Heart left ventricle (tissue), 16 donors: Measurements from ENCODE around the gene MALRD1. TPM values are rescaled to one million over a fixed set of nuclear protein-coding genes. Genes with fewer than 3 reads are reported as not detected.

Experiments used
- ATAC-seq, 4 donors: fragments of 200-7000 bp; cut with Tn5 transposase; one replicate each; pipeline ENCODE4 v1.9.1; 2020 to 2022; ENCODE audit warnings: moderate library complexity in 4 of 4, mild to moderate bottlenecking in 3 of 4, moderate number of reproducible peaks in 1 of 4
- DNase-seq, 5 donors: peaks; one replicate each; pipeline ENCODE4 v3.0.0-alpha.2; 2020
- H3K27ac ChIP-seq, 12 donors: fragments of 200-600 bp; sonication (generic) in 4 of 12; one replicate each; pipeline versions ENCODE4 v1.5.0 to v1.8.0; 2016 to 2022; ENCODE audit warnings: mild to moderate bottlenecking in 2 of 12
- H3K27me3 ChIP-seq, 9 donors: fragments of 200-600 bp; sonication (generic) in 2 of 9; one replicate each; pipeline versions ENCODE4 v1.5.1 to v1.8.0; 2016 to 2022; ENCODE audit warnings: mild to moderate bottlenecking in 3 of 9
- H3K36me3 ChIP-seq, 9 donors: fragments of 200-600 bp; sonication (generic) in 2 of 9; one replicate each; pipeline versions ENCODE4 v1.5.0 to v1.8.0; 2018 to 2022; ENCODE audit warnings: mild to moderate bottlenecking in 2 of 9
- H3K4me1 ChIP-seq, 12 donors: fragments of 200-600 bp; sonication (generic) in 4 of 12; one replicate each; pipeline versions ENCODE4 v1.5.0 to v1.8.0; 2016 to 2022; ENCODE audit warnings: mild to moderate bottlenecking in 3 of 12
- H3K4me3 ChIP-seq, 12 donors: fragments of 200-600 bp; sonication (generic) in 4 of 12; one replicate each; pipeline versions ENCODE4 v1.5.0 to v1.8.0; 2017 to 2022; ENCODE audit warnings: mild to moderate bottlenecking in 9 of 12, moderate library complexity in 4 of 12
- H3K9me3 ChIP-seq, 12 donors: fragments of 200-600 bp; sonication (generic) in 4 of 12; one replicate each; pipeline versions ENCODE4 v1.5.0 to v1.8.0; 2016 to 2022; ENCODE audit warnings: mild to moderate bottlenecking in 1 of 12
- POLR2A ChIP-seq, 2 donors: fragments of 450-650 bp; IDR thresholded peaks; one replicate each; pipeline ENCODE4 v1.6.1; 2017; ENCODE audit warnings: antibody characterized with exemption in 2 of 2, mild to moderate bottlenecking in 2 of 2, moderate library complexity in 2 of 2
- WGBS, 4 donors: extraction: QIAGEN DNeasy Blood & Tissue Kit in 2 of 4; methylation state at CpG; one replicate each; pipeline versions ENCODE4 v1.1.5 to v1.1.7; 2013 to 2018; 5-methylcytosine and 5-hydroxymethylcytosine counted together
- intact Hi-C, 10 donors: fragments of 100-400 bp; cut with DNase I; formaldehyde crosslinking; loops; one replicate each; pipeline versions ENCODE4 v1.11.1 to v1.14.2; 2022
- polyA plus RNA-seq, 2 donors: library from polyadenylated mRNA; stranded (reverse); fragments of 200-250 nt; gene quantifications; one replicate each; pipeline ENCODE4 v1.2.3, GENCODE V29; 2013
- total RNA-seq, 9 donors: library from RNA; depleted of rRNA in 2 of 9; stranded (reverse); fragments of >200 nt in 2 of 9; fragmentation: NEBNext Ultra II Directional in 3 of 9; extraction: Animal tissue kit (Norgen Biotek cat#: 25700) in 3 of 9; gene quantifications; one replicate each; pipeline versions ENCODE4 v1.1.0 to v1.2.4, GENCODE V29; 2016 to 2023
- TF ChIP-seq, protein P1 (sequence below), 12 donors: fragments of 200-600 bp; sonication (generic) in 4 of 12; IDR thresholded peaks; one replicate each; pipeline versions ENCODE4 v1.5.0 to v1.8.0; 2018 to 2022; ENCODE audit warnings: antibody characterized with exemption in 12 of 12, mild to moderate bottlenecking in 5 of 12
- donor health status: ischemic (EF 13 %, LVEDD 7.1; RV severe dilation, severe dysfunction).
- donor health status: healthy with polysubstance abuse.
- donor health status: DM: no; HTN: yes; CAD: no.
- donor health status: DM: no; HTN: no; CAD: no.
- donor health status: ischemic (EF 25% LVEDD 6.9; RV normal size, moderate dysfunction).
- donor health status: ischemic (EF 25% LVEDD 5.7; RV mildly dilated, moderate dysfunction).
- donor health status: healthy.
- donor health status: DM: yes; HTN: yes; CAD: no.
- donor health status: ischemic (EF 35%, LVEDD 5.7; RV mildly dilated, moderate dysfunction).
- donor health status: nonischemic (EF 11% LVEDD 7.7; RV severe dilation, severe dysfunction).
- donor health status: DM: yes; HTN: yes; CAD: no.
- donor health status: PGD.
- donor health status: ischemic (EF 29% LVEDD 5.4; RV normal size, mild dysfunction).
- donor health status: nonischemic (EF 23%, LVEDD 6.1; RV moderate dilation, normal function).

The MALRD1 gene
- total and polyA plus RNA-seq, 11 donors: 0.12 to 1.1 (median 0.37) TPM; not detected in 1

DNA sequence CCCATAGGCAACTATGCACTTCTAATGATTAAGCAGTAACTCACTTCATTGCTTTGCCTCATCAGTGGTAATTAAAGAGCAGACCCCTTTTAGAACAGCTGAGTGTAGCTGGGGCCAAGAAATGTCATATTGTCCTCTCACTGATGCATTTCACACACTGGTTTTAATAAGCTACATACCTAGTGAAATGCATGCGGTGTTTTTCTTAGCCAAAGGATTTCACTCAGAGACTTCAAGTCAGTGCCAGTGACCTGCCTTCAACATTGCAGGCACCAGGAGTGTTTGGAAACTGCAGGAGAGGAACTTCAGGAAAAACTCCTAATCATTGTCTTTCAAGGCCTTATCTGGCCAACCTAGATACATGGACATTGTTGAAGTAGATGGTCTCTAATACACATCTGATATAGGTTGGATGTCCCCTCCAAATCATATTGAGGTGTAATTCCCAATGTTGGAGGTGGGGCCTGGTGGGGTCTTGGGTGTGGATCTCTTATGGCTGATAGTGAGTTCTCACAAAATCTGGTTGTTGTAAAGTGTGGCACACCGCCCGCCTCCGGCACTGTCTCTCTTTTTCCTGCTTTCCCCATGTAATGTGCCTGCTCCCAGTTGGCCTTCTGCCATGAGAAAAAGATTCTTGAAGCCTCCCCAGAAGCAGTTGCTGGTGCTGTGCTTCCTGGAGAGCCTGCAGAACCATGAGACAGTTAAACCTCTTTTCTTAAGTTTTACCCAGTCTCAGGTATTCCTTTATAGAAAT lies 515.0 kb downstream of the MALRD1 start:
- no peaks in the 10 kb centered on the region for H3K27me3 ChIP-seq
- no peaks in the 10 kb centered on the region for H3K9me3 ChIP-seq
- no peaks in the 10 kb centered on the region for H3K4me1 ChIP-seq
- 61 to 80% (median 79%) methylated on average over 4 of the region's 4 CpGs for WGBS, 4 donors
- H3K4me3 ChIP-seq: no peak overlapping the region
- ATAC-seq (no peak), DNase-seq (no peak)
- TF ChIP-seq, protein P1, sequence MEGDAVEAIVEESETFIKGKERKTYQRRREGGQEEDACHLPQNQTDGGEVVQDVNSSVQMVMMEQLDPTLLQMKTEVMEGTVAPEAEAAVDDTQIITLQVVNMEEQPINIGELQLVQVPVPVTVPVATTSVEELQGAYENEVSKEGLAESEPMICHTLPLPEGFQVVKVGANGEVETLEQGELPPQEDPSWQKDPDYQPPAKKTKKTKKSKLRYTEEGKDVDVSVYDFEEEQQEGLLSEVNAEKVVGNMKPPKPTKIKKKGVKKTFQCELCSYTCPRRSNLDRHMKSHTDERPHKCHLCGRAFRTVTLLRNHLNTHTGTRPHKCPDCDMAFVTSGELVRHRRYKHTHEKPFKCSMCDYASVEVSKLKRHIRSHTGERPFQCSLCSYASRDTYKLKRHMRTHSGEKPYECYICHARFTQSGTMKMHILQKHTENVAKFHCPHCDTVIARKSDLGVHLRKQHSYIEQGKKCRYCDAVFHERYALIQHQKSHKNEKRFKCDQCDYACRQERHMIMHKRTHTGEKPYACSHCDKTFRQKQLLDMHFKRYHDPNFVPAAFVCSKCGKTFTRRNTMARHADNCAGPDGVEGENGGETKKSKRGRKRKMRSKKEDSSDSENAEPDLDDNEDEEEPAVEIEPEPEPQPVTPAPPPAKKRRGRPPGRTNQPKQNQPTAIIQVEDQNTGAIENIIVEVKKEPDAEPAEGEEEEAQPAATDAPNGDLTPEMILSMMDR (IDR thresholded peaks at IDR 0.05): no peak
- TF ChIP-seq POLR2A (IDR thresholded peaks at IDR 0.05): no peak
- intact Hi-C loops: no loop called here
- H3K27ac ChIP-seq: no peak overlapping the region
- no peaks in the 10 kb centered on the region for H3K36me3 ChIP-seq

DNA sequence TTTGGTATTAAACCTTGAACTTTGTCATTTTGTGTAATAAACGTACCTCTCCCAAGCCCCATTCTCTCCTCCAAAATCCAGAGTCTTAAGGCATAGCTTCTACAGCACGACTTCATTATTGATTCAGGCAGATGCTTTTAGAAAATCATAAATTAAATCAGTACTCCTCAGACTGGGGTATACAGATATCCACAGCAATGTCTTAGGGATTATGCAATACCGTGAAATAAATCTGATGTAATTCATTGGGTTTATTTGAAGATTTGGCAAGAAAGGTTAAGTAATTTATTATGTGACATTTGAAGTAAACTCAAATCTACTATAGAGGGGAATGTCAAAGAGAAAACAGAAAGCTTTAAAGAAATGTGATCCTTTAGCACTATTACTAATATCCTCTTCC lies 521.5 kb downstream of the MALRD1 start:
- intact Hi-C loops: no loop called here
- Histone ChIP-seq H3K27ac (no peak overlapping the region), H3K4me3 (no peak overlapping the region), H3K4me1 (peaks cover 0 to 12% (median 0%) of the 10 kb centered on the region in 12 donors), H3K9me3 (no peaks in the 10 kb centered on the region), H3K36me3 (no peaks in the 10 kb centered on the region), H3K27me3 (no peaks in the 10 kb centered on the region)
- no peak for TF ChIP-seq POLR2A (IDR thresholded peaks at IDR 0.05)
- TF ChIP-seq, protein P1 (IDR thresholded peaks at IDR 0.05): no peak
- ATAC-seq (no peak), DNase-seq (no peak)
- WGBS, 4 donors: 56 to 74% (median 65%) methylated on average over 3 of the region's 3 CpGs

DNA sequence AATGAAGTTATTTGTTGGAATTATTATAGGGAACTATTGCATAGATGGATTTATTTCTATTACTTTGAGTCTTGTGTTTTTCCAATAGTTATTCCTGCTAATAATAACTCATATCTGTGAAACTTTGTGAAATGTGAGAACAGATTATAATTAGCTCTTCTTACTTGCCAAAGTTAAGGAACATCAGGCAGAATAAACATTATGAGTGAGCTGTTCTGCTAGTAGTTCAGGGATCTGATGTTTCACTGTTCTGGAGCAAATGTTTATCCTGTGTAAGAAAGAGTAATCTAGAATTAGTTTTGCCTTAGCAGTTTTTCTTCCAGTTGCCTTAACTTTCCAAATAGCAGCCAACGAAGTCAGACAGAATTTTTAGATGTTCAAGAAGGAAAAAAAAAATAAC lies 522.4 kb downstream of the MALRD1 start:
- Histone ChIP-seq H3K9me3 (no peaks in the 10 kb centered on the region), H3K36me3 (no peaks in the 10 kb centered on the region), H3K27me3 (no peaks in the 10 kb centered on the region), H3K27ac (no peak overlapping the region), H3K4me3 (no peak overlapping the region), H3K4me1 (peaks cover 0 to 12% (median 0%) of the 10 kb centered on the region in 12 donors)
- TF ChIP-seq, protein P1 (IDR thresholded peaks at IDR 0.05): no peak
- intact Hi-C loops: no loop called here
- WGBS, 4 donors: 31 to 53% (median 46%) methylated on average over 1 of the region's 1 CpG
- ATAC-seq (no peak), DNase-seq (no peak)

DNA sequence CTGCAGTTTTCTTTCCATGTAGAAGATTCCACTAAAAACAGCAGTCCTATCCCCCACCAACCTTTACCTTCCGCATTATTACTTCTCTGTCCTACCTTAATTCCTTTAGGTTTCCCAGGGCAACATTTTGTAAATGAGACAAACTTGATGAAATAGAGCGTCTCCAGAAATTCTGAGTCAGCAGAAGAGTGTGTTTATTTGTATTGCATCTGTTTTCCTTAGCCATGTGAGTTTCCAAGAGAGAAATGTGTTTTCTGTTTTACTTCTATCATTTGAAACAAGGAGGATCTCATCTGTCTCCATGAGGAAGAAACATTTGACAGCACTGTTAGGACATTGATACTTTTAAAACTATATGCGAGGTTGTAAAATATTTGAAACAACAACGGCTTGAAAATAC lies 523.5 kb downstream of the MALRD1 start:
- Histone ChIP-seq H3K27me3 (no peaks in the 10 kb centered on the region), H3K27ac (no peak overlapping the region), H3K9me3 (no peaks in the 10 kb centered on the region), H3K4me3 (no peak overlapping the region), H3K36me3 (no peaks in the 10 kb centered on the region), H3K4me1 (peaks cover 0 to 12% (median 0%) of the 10 kb centered on the region in 12 donors)
- ATAC-seq: no peak
- no peak for DNase-seq
- WGBS, 4 donors: 85 to 90% (median 88%) methylated on average over 4 of the region's 4 CpGs
- TF ChIP-seq POLR2A (IDR thresholded peaks at IDR 0.05): no peak
- TF ChIP-seq, protein P1 (IDR thresholded peaks at IDR 0.05): no peak
- intact Hi-C loops: no loop called here
